ENCODE data around the gene CENPQ. TPM values are rescaled to one million over a fixed set of nuclear protein-coding genes. Genes with fewer than 3 reads are reported as not detected.

The CENPQ gene
- total and polyA plus RNA-seq, 4 donors, result 0.70 to 3.5 (median 1.4) TPM

DNA sequence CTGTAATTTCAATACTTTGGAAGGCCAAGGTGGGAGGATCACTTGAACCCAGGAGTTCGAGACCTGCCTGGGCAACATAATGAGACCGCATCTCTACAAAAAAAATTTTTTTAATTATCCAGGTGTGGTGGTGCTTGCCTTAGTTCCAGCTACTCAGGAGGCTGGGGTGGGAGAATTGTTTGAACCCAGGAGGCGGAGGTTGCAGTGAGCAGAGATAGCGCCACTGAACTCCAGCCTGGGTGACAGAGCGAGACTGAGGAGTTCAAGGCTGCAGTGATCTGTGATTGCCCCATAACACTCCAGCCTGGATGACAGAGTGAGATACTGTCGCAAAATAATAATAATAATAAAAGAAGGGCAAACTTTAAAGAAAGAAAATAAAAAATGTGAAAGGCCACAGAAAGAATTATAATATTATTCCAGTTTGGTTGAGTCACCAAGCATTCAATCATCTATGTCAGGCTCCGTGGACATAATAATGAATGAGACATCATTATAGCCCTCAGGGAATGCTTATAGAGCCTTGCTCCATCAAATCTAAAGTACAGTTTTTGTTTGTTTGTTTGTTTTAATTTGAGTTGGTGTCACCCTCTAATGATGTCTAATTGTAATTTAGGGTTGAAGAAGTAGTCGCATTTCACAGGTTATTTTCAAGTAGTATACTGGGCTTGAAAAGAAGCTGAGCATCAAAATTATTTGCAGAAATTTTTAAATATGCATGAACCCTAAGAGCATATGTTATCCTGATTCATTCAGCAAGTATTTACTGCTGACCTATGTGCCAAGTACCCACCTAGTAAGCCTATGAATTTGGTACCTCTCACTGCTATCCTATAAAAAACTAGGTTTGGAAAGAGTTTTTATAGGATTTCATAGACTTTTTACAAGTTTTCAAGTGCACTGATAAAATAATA is 51.7 kb downstream of the CENPQ start:
- peaks cover 0 to 22% (median 20%) of the 10 kb centered on the region in 4 donors for H3K4me1 ChIP-seq (ENCODE audit: control insufficient read depth in 4 of 4, insufficient read depth in 4 of 4, low read length in 3 of 4)
- no peaks in the 10 kb centered on the region for H3K36me3 ChIP-seq (ENCODE audit: control insufficient read depth in 4 of 4, insufficient read depth in 3 of 4, low read depth in 1 of 4, low read length in 3 of 4)
- no peaks in the 10 kb centered on the region for H3K9me3 ChIP-seq (ENCODE audit: control insufficient read depth in 4 of 4, low read length in 3 of 4)
- no peak overlapping the region for H3K27ac ChIP-seq (ENCODE audit: low read depth in 1 of 2, low read length in 2 of 2)
- 54% methylated on average over 8 of the region's 8 CpGs for WGBS
- DNase-seq (ENCODE audit: low spot score), result no peak
- H3K4me3 ChIP-seq (ENCODE audit: low read depth in 1 of 3, low read length in 3 of 3), result no peak overlapping the region
- H3K9ac ChIP-seq (ENCODE audit: low read depth in 1 of 2, low read length in 2 of 2), result no peak overlapping the region
- no peaks in the 10 kb centered on the region for H3K27me3 ChIP-seq (ENCODE audit: control insufficient read depth in 4 of 4, insufficient read depth in 4 of 4, low read length in 3 of 4)
- TF ChIP-seq HNF4G (IDR thresholded peaks at IDR 0.05) (no peak), FOXA2 (IDR thresholded peaks at IDR 0.05) (no peak), TAF1 (conservative IDR thresholded peaks at IDR 0.05) (no peak), HNF4A (conservative IDR thresholded peaks at IDR 0.05) (peak; percentile 24 to 53), RXRA (IDR thresholded peaks at IDR 0.05) (peak; percentile 60 to 62), JUND (IDR thresholded peaks at IDR 0.05) (peak in 1 of 2 donors; percentile 13), GABPA (IDR thresholded peaks at IDR 0.05 in 1 of 2, conservative IDR thresholded peaks at IDR 0.05 in 1 of 2) (no peak)
- TF ChIP-seq, protein P1, sequence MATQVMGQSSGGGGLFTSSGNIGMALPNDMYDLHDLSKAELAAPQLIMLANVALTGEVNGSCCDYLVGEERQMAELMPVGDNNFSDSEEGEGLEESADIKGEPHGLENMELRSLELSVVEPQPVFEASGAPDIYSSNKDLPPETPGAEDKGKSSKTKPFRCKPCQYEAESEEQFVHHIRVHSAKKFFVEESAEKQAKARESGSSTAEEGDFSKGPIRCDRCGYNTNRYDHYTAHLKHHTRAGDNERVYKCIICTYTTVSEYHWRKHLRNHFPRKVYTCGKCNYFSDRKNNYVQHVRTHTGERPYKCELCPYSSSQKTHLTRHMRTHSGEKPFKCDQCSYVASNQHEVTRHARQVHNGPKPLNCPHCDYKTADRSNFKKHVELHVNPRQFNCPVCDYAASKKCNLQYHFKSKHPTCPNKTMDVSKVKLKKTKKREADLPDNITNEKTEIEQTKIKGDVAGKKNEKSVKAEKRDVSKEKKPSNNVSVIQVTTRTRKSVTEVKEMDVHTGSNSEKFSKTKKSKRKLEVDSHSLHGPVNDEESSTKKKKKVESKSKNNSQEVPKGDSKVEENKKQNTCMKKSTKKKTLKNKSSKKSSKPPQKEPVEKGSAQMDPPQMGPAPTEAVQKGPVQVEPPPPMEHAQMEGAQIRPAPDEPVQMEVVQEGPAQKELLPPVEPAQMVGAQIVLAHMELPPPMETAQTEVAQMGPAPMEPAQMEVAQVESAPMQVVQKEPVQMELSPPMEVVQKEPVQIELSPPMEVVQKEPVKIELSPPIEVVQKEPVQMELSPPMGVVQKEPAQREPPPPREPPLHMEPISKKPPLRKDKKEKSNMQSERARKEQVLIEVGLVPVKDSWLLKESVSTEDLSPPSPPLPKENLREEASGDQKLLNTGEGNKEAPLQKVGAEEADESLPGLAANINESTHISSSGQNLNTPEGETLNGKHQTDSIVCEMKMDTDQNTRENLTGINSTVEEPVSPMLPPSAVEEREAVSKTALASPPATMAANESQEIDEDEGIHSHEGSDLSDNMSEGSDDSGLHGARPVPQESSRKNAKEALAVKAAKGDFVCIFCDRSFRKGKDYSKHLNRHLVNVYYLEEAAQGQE (IDR thresholded peaks at IDR 0.05), result no peak

DNA sequence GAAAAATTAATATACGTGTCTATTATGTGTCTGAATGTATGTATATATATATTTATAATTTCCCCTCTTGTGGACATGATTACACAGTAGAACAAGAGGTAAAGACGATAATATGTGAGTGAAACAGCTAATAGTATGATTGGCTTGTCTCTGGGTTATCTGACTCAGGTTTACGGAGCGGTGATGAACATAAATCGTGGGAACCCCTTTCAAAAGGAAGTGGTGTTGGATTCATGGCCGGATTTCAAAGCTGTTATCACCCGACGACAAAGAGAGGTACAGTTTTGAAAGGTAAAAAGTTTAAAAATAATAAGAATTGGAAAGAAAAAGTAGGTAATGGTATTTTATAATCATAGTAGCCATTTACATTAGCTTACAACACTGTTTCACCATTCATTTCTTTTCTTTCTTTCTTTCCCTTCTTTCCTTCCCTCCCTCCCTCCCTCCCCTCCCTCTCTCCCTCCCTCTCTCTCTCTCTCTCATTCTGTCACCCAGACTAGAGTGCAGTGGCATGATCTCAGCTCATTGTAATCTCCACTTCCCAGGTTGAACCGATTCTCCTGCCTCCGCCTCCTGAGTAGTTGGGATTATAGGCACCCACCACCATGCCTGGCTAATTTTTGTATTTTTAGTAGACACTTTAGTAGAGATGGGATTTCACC is 52.4 kb downstream of the CENPQ start:
- no peak for DNase-seq (ENCODE audit: low spot score)
- no peaks in the 10 kb centered on the region for H3K27me3 ChIP-seq (ENCODE audit: control insufficient read depth in 4 of 4, insufficient read depth in 4 of 4, low read length in 3 of 4)
- no peaks in the 10 kb centered on the region for H3K9me3 ChIP-seq (ENCODE audit: control insufficient read depth in 4 of 4, low read length in 3 of 4)
- no peak for TF ChIP-seq HNF4G (IDR thresholded peaks at IDR 0.05)
- no peak for TF ChIP-seq GABPA (IDR thresholded peaks at IDR 0.05 in 1 of 2, conservative IDR thresholded peaks at IDR 0.05 in 1 of 2)
- TF ChIP-seq NR2F2 (IDR thresholded peaks at IDR 0.05), result no peak
- no peak for TF ChIP-seq TAF1 (conservative IDR thresholded peaks at IDR 0.05)
- no peak for TF ChIP-seq EGR1 (IDR thresholded peaks at IDR 0.05; ENCODE audit: low read depth in 2 of 2)
- no peak for TF ChIP-seq YY1 (IDR thresholded peaks at IDR 0.05)
- TF ChIP-seq, protein P1 (IDR thresholded peaks at IDR 0.05), result no peak
- TF ChIP-seq RXRA (IDR thresholded peaks at IDR 0.05), result no peak
- TF ChIP-seq, protein P2, sequence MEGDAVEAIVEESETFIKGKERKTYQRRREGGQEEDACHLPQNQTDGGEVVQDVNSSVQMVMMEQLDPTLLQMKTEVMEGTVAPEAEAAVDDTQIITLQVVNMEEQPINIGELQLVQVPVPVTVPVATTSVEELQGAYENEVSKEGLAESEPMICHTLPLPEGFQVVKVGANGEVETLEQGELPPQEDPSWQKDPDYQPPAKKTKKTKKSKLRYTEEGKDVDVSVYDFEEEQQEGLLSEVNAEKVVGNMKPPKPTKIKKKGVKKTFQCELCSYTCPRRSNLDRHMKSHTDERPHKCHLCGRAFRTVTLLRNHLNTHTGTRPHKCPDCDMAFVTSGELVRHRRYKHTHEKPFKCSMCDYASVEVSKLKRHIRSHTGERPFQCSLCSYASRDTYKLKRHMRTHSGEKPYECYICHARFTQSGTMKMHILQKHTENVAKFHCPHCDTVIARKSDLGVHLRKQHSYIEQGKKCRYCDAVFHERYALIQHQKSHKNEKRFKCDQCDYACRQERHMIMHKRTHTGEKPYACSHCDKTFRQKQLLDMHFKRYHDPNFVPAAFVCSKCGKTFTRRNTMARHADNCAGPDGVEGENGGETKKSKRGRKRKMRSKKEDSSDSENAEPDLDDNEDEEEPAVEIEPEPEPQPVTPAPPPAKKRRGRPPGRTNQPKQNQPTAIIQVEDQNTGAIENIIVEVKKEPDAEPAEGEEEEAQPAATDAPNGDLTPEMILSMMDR (IDR thresholded peaks at IDR 0.05; ENCODE audit: low read depth, low read length, missing input control), result no peak
- no peak for TF ChIP-seq RAD21 (IDR thresholded peaks at IDR 0.05)
- no peak for TF ChIP-seq HNF4A (conservative IDR thresholded peaks at IDR 0.05)
- no peak for TF ChIP-seq JUND (IDR thresholded peaks at IDR 0.05)
- TF ChIP-seq, protein P3, sequence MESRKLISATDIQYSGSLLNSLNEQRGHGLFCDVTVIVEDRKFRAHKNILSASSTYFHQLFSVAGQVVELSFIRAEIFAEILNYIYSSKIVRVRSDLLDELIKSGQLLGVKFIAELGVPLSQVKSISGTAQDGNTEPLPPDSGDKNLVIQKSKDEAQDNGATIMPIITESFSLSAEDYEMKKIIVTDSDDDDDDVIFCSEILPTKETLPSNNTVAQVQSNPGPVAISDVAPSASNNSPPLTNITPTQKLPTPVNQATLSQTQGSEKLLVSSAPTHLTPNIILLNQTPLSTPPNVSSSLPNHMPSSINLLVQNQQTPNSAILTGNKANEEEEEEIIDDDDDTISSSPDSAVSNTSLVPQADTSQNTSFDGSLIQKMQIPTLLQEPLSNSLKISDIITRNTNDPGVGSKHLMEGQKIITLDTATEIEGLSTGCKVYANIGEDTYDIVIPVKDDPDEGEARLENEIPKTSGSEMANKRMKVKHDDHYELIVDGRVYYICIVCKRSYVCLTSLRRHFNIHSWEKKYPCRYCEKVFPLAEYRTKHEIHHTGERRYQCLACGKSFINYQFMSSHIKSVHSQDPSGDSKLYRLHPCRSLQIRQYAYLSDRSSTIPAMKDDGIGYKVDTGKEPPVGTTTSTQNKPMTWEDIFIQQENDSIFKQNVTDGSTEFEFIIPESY (IDR thresholded peaks at IDR 0.05), result no peak
- TF ChIP-seq, protein P4, sequence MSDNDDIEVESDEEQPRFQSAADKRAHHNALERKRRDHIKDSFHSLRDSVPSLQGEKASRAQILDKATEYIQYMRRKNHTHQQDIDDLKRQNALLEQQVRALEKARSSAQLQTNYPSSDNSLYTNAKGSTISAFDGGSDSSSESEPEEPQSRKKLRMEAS (IDR thresholded peaks at IDR 0.05), result no peak
- no peak for TF ChIP-seq SP1 (IDR thresholded peaks at IDR 0.05)
- TF ChIP-seq, protein P5, sequence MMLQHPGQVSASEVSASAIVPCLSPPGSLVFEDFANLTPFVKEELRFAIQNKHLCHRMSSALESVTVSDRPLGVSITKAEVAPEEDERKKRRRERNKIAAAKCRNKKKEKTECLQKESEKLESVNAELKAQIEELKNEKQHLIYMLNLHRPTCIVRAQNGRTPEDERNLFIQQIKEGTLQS (IDR thresholded peaks at IDR 0.05), result no peak
- no peaks in the 10 kb centered on the region for H3K36me3 ChIP-seq (ENCODE audit: control insufficient read depth in 4 of 4, insufficient read depth in 3 of 4, low read depth in 1 of 4, low read length in 3 of 4)
- no peak overlapping the region for H3K4me3 ChIP-seq (ENCODE audit: low read depth in 1 of 3, low read length in 3 of 3)
- H3K4me1 ChIP-seq (ENCODE audit: control insufficient read depth in 4 of 4, insufficient read depth in 4 of 4, low read length in 3 of 4), result peaks cover 0 to 22% (median 20%) of the 10 kb centered on the region in 4 donors
- H3K9ac ChIP-seq (ENCODE audit: low read depth in 1 of 2, low read length in 2 of 2), result no peak overlapping the region
- no peak overlapping the region for H3K27ac ChIP-seq (ENCODE audit: low read depth in 1 of 2, low read length in 2 of 2)
- WGBS, result 86% methylated on average over 10 of the region's 10 CpGs

All from liver (tissue), 9 donors.